Activated B cell treated with CpG ODN at 0.5 μM for 24 hours (primary cell): ENCODE results near the gene MCUB. TPM values are rescaled to one million over a fixed set of nuclear protein-coding genes. Genes with fewer than 3 reads are reported as not detected.
A peak's percentile ranks its signal among the peaks of the same experiment; 100 is the strongest.

Source experiments
- ATAC-seq: fragments of 200-7000 bp; cut with Tn5 transposase; one replicate; pipeline ENCODE4 v1.10.0; 2021; ENCODE audit warnings: low read depth, mild to moderate bottlenecking, moderate library complexity
- CTCF ChIA-PET: fragments of 350-600 bp; sonication (Branson Sonifier 250); formaldehyde crosslinking; loops from one replicate; lab custom pipeline; 2021; ENCODE audit warnings: antibody characterized with exemption; lab: Charles Lee
- POLR2A ChIA-PET: fragments of 350-600 bp; sonication (Branson Sonifier 250); formaldehyde crosslinking; loops from one replicate; lab custom pipeline; 2021; ENCODE audit warnings: antibody characterized with exemption; lab: Charles Lee
- DNase-seq: peaks from one replicate; pipeline ENCODE4 v3.0.0; 2022
- H3K27ac Mint-ChIP-seq: one replicate; pipeline ENCODE4 v1.8.0; 2020; ENCODE audit warnings: mixed read lengths
- H3K27me3 Mint-ChIP-seq: one replicate; pipeline ENCODE4 v1.8.0; 2021; ENCODE audit warnings: mixed read lengths
- H3K36me3 Mint-ChIP-seq: one replicate; pipeline ENCODE4 v1.8.0; 2021; ENCODE audit warnings: low read depth, mixed read lengths
- H3K4me1 Mint-ChIP-seq: one replicate; pipeline ENCODE4 v1.8.0; 2021; ENCODE audit warnings: mixed read lengths
- H3K4me3 Mint-ChIP-seq: one replicate; pipeline ENCODE4 v1.8.0; 2020; ENCODE audit warnings: mild to moderate bottlenecking, mixed read lengths
- H3K9me3 Mint-ChIP-seq: one replicate; pipeline ENCODE4 v1.8.0; 2020; ENCODE audit warnings: mixed read lengths
- CTCF ChIP-seq: fragments of 200-600 bp; IDR thresholded peaks from one replicate; pipeline ENCODE4 v1.8.0; 2022; ENCODE audit warnings: antibody characterized with exemption, mild to moderate bottlenecking
- intact Hi-C: fragments of 100-400 bp; cut with micrococcal nuclease; formaldehyde crosslinking; loops from one replicate; pipeline ENCODE4 v1.15.1; 2024
- total RNA-seq: library from RNA; stranded (reverse); gene quantifications from 2 replicates; pipeline ENCODE4 v1.2.3, GENCODE V29; 2022

Gene MCUB
- total RNA-seq, 1 donor from 2014 or later = 28.9 TPM

- H3K9me3 Mint-ChIP-seq = peaks cover 3% of the 10 kb centered on the region
- ChIA-PET POLR2A (interaction anchor here (1.1 kb wide), 1 partner anchor 15 kb away, joined by 4 read pairs; the partner anchor contains the start of gene MCUB), CTCF (no interaction called here)
- H3K27me3 Mint-ChIP-seq = no peaks in the 10 kb centered on the region
- DNase-seq (no peak), ATAC-seq (no peak)
- H3K27ac Mint-ChIP-seq = no peak overlapping the region
- intact Hi-C loops = no loop called here
- H3K4me3 Mint-ChIP-seq = no peak overlapping the region
- no peak for TF ChIP-seq CTCF
- peaks cover 13% of the 10 kb centered on the region for H3K4me1 Mint-ChIP-seq
- H3K36me3 Mint-ChIP-seq = peaks cover 39% of the 10 kb centered on the region
Measured at GRCh38 chr4:109545401-109545800, 14.6 kb upstream of the MCUB start.

- ChIA-PET CTCF (interaction anchor here (0.9 kb wide), 1 partner anchor 12 kb away, joined by 3 read pairs; no protein-coding TSS in a partner anchor), POLR2A (no interaction called here)
- peaks cover 3% of the 10 kb centered on the region for H3K9me3 Mint-ChIP-seq
- peaks cover 27% of the 10 kb centered on the region for H3K36me3 Mint-ChIP-seq
- DNase-seq = no peak
- H3K4me3 Mint-ChIP-seq = no peak overlapping the region
- H3K27me3 Mint-ChIP-seq = no peaks in the 10 kb centered on the region
- intact Hi-C loops = no loop called here
- peaks cover 13% of the 10 kb centered on the region for H3K4me1 Mint-ChIP-seq
- ATAC-seq = no peak
- H3K27ac Mint-ChIP-seq = no peak overlapping the region
- no peak for TF ChIP-seq CTCF
Measured at GRCh38 chr4:109547394-109547793, 12.7 kb upstream of the MCUB start.

- H3K4me3 Mint-ChIP-seq = no peak overlapping the region
Measured at GRCh38 chr4:109548655-109549054, 11.4 kb upstream of the MCUB start.

GRCh38 chr4:109552237-109552636 is 7.8 kb upstream of the MCUB start:
- Mint-ChIP-seq H3K27ac (no peak overlapping the region), H3K4me1 (peaks cover 15% of the 10 kb centered on the region), H3K36me3 (peaks cover 9% of the 10 kb centered on the region), H3K4me3 (no peak overlapping the region), H3K27me3 (no peaks in the 10 kb centered on the region), H3K9me3 (peaks cover 3% of the 10 kb centered on the region)
- POLR2A ChIA-PET = no interaction called here
- ATAC-seq = no peak
- no peak for DNase-seq
- intact Hi-C loops = no loop called here
- CTCF ChIA-PET = no interaction called here
- no peak for TF ChIP-seq CTCF

More at GRCh38 chr4:109548655-109549054, 11.4 kb upstream of the MCUB start:
- TF ChIP-seq CTCF = no peak
- H3K9me3 Mint-ChIP-seq = peaks cover 3% of the 10 kb centered on the region
- no peak for ATAC-seq
- ChIA-PET POLR2A (interaction anchor here (0.6 kb wide), 1 partner anchor 266 kb away, joined by 4 read pairs; no protein-coding TSS in a partner anchor), CTCF (no interaction called here)
- H3K36me3 Mint-ChIP-seq = peaks cover 16% of the 10 kb centered on the region
- no peak for DNase-seq
- peak overlapping the region; percentile 57 for H3K27ac Mint-ChIP-seq
- intact Hi-C loops = no loop called here
- H3K27me3 Mint-ChIP-seq = no peaks in the 10 kb centered on the region
- H3K4me1 Mint-ChIP-seq = peaks cover 13% of the 10 kb centered on the region

GRCh38 chr4:109553130-109553529 is 6.9 kb upstream of the MCUB start:
- CTCF ChIA-PET = no interaction called here
- no peak for TF ChIP-seq CTCF
- Mint-ChIP-seq H3K4me1 (peaks cover 11% of the 10 kb centered on the region), H3K27me3 (no peaks in the 10 kb centered on the region), H3K9me3 (peaks cover 3% of the 10 kb centered on the region), H3K4me3 (no peak overlapping the region), H3K36me3 (peaks cover 7% of the 10 kb centered on the region), H3K27ac (no peak overlapping the region)
- no peak for DNase-seq
- intact Hi-C loops = no loop called here
- POLR2A ChIA-PET = no interaction called here
- ATAC-seq = no peak
